ENCODE data around the gene SYNE3.

Gene SYNE3, protein sequence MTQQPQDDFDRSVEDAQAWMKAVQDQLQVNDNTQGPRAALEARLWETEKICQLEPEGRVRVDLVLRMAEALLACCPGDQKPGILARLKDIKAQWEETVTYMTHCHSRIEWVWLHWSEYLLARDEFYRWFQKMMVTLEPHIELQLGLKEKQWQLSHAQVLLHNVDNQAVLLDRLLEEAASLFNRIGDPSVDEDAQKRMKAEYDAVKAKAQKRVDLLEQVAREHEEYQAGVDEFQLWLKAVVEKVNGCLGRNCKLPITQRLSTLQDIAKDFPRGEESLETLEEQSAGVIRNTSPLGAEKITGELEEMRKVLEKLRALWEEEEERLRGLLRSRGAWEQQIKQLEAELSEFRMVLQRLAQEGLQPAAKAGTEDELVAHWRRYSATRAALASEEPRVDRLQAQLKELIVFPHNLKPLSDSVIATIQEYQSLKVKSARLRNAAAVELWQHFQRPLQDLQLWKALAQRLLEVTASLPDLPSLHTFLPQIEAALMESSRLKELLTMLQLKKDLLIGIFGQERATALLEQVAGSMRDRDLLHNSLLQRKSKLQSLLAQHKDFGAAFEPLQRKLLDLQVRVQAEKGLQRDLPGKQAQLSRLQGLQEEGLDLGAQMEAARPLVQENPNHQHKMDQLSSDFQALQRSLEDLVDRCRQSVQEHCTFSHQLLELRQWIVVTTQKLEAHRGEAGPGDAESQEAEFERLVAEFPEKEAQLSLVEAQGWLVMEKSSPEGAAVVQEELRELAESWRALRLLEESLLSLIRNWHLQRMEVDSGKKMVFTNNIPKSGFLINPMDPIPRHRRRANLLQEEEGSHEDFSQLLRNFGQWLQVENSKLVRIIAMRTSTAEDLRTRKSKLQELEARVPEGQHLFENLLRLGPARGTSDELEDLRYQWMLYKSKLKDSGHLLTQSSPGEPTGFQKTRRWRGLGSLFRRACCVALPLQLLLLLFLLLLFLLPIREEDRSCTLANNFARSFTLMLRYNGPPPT

DNA sequence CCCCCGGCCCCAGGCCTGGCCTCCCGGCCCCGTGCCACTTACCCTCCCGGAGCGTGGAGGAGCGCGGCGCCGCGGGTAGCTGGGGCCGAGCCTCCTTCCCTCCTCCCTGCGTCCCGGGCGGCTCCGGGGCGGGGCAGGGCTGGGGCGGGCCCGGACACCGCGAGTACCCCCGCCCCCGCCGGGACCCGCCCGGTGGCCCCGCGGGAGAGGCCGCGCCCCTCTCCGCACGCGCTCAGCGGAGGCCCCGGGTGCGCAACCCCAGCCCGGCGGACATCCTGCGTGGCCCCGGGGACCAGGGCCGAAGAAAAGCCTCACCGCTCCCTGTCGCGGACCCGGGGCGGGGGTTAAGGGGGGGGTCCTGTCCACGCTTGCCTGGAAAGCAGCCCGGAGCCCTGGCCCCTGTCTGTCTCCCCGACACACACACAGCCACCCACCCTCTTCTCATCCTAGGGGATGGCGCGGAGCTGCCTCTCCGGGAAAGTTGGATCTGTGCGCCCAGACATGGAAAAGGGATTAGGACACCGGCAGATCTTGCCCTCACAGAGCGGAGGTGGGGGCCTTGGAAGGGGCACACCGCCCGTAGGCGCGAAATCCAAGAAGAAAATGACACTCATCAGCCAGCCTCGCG lies at the start of gene SYNE3:
TSS of gene SYNE3 (minus strand) at position 97 of the 628 bp plus-strand sequence. CDS start 40,829 bp downstream, outside the sequence.
- DNase-seq = no peak

DNA sequence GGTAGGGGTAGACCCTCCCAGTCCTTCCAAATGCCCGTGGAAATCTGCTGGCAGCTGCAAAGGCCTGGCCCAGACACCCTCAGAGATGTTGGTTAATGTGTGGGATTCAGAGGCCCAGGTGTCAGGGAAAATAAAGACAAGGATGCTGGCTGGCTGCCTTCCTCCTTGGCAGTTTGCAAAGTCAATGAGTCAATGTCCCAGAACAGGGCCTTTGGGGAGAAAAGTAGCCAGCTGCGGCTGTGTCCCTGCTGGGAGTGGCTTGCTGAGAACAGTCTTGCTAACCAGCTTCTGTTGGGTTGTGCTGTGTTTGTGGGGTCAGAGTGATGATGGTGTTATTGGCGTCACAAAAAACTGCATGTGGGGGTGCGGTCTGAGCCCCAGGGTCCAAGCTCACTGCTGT lies 47.6 kb upstream of the SYNE3 start:
- no peak for DNase-seq

DNA sequence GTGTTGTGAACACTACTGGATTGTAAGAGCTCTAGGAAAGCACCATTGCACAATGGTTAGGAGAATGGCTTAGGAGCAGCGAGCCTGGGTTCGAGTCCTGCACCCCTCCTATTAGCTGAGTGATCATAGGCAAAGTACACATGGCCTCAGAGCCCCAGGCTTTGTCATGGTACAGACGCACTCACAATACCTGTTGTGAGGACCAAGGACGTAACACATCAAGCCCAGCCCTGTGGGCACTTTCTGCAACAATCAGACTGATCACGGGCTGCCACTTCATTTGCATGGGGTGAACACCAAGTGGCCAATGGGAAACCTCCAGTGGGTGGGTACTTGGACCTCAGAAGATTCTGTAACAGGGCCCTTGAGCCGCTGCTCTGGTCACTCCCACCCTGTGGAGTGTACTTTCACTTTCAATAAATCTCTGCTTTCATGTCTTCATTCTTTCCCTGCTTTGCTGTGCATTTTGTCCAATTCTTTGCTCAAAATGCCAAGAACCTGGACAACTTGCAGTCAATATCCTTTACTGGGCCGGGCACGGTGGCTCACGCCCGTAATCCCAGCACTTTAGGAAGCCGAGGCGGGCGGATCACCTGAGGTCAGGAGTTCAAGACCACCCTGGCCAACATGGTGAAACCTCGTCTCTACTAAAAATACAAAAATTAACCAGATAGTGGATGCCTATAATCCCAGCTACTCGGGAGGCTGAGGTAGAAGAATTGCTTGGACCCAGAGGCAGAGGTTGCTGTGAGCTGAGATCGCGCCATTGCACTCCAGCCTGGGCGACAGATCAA lies 46.6 kb upstream of the SYNE3 start:
- no peak for DNase-seq

DNA sequence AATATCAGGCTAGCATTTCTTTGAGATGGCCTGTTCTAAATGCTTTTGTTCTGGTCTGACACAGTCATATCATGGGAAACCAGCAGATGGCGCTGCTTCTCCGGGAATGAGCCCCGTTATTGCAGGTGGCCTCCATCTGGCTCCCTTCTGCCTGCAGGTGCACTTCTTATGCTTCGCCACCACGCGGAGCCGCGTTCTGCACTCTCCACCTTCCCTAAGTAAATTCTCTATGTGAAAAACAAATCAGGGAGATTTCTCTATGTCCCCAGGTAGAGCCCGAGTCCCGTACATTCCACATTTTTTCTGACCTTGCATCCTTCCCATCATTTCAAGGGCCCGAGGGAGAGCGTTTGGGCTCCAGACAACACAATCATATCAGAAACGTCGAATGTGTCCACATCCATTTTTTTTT lies 44.6 kb upstream of the SYNE3 start:
- DNase-seq = peak; percentile 99

DNA sequence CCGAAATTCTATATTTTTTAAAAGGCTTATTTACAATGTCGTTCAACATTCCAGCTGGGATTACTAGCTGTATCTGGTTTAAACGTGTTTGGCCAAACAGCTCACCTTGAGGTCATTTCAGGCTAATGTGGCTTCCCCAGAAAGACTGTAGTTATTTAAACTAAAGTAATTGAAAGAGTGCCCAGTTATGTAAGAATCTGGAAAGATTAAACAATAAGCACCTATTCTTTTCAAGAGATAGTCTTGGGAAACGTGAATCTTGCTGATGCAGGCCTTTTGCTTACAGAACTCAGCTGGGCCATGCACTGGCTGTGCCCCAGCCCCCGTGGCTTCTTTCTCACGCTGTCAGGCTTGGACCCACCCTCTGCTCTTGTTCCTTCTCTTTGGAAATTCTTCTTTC lies 42.8 kb upstream of the SYNE3 start:
- no peak for DNase-seq

DNA sequence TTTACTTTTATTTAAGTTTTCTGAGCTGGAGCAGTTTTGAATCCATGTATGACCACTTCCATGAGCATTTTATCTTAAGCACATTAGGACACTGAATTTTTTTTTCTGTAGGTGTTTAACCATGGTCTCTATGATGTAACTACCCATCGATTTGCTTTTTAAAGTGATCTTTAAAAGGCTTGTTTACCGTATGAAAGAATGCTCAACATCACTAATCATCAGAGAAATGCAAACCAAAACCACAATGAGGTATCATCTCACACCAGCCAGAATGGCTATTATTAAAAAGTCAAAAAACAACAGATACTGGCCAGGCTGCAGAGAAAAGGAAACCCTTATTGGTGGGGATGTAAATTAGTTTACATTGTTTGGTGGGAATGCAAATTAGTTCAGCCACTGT lies 41.4 kb upstream of the SYNE3 start:
- DNase-seq = no peak

DNA sequence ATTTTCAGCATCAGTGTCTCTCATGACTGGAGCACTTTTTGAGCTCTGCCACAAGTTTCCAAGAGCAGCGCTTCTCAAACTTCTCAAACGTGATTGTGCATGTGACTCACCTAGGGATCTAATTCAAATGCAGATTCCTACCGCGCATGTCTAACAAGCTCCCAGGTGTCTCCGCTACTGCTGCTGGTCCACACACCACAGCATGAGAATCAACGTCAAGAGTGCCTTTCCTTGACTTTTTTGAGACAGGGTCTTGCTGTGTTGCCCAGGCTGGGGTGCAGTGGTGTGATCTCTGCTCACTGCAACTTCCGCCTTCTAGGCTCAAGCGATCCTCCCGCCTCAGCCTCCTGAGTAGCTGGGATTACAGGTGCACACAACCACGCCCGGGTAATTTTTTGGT lies 40.8 kb upstream of the SYNE3 start:
- DNase-seq = no peak

DNA sequence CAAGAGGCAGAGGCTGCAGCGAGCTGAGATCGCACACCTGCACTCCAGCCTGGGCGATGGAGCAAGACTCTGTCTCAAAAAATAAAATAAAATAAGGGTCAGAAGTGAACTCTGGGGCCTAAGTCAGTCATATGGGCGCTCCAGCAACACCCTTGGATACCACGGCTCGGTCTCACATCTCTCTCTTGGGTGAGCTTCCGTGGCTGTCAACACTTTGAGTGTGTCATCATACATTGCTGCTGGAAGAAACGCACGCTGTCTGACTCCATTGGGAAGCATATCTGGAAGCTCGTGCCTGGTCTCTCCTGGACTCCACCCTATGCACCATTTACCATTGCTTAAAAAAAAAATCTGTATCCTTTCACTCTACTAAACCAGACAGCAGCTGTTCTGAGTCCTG lies 38.6 kb upstream of the SYNE3 start:
- no peak for DNase-seq

DNA sequence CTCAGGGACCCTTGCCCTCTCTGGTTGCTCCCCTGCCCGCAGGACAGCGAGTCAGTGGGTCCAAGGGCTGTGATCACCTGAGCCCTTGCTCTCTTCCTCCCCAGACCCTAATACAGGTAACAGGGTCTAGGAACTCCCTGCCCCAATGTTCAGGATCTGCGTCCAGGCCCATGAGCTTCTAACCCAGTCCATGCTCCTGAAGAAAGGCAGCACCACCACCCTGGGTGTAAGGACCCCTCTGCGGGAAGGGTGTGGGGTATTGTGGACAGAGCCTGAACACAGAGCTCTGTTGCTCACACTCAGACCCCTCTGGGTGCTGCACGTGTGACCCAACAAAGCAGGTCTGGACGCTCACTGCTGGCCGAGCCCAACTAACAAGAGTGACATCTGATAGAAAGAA lies 36.7 kb upstream of the SYNE3 start:
- no peak for DNase-seq

DNA sequence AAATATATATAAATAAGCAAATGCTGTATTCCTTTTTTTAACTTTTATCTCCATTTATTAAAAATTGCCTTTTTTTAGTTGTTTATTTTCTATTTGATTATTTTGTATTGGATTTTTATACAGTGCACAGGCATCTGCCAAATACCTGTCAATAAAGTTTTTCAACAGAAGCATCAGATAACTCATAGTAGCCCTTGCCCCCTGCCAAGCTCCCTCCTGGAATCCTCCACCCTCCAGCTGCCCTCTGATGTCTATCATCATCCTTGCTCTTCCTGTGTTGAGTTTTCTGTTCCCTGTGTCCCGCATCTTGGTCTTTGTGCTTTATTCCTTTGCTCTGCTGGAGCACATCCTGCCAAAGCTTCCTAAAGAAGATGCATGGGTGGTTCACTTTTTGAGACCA lies 35.0 kb upstream of the SYNE3 start:
- no peak for DNase-seq

DNA sequence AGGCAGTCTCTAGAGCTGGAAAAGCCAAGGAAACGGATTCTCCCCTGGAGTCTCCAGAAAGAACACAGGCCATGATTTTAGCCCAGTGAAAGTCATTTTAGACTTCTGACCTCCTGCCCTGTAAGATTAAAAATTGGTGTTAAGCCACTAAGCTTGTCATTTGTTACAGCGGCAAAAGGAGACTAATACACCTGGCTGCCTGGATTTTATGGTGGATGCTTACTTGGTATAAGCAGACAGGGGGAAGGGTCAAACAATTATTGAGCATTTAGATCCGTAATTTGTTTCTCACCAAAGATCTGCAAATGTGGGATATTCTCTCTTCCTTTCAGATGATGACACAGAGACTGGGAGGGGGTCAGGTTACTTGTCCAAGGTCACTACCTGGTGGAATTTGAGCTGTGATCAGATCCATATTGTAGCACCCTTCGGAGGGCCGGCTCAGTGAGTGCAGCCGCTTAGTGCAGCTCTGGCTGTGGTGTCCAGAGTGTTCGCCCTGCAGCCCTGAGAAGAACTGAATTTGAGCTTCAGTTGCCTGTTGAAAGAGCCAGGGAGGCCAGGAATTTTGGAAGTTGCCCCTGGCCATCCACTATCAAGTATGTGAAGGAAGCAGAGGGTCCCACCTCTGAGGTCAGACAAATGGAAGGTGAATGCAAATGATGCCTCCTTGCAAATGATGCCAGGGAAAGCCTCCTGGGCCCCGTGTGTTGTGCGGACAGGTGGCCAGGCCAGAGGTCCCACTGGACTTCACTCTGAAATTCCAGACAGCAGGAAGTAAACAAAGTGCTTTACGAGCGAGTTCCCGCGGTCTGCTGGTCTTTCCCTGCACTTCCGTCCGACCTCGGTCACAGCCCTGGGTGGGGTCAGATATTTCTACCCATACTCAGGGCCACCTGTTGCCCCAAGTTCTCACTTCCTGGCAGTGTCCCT lies 33.5 kb upstream of the SYNE3 start:
- no peak for DNase-seq

DNA sequence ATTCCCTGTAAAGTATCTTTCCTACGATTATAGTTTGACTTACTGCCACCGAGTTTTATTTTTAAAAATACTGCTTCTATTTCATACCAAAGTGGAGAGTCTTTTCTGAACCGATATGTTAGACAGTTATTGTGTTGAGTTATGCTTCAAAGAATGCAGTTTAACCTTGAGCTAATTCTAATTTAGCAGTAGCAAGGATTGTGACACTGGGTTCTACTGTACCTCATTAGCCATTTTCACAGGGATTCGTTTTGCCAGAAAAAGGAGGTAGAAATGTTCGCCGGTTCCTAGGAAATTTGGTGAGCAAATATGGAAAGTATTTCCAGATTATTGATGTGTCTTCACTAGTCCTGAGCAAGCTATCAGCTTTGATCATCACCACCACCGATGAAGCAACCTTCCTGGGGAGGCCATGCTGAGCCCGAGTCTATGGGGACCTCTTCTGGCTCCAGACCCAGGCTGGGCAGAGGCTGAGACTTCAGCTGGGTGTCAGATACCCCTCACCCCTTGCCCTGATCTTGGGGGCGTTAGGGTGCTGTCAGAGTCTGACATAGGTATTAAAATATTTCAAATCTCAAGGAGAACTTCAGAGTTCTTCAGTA lies 32.0 kb upstream of the SYNE3 start:
- no peak for DNase-seq

DNA sequence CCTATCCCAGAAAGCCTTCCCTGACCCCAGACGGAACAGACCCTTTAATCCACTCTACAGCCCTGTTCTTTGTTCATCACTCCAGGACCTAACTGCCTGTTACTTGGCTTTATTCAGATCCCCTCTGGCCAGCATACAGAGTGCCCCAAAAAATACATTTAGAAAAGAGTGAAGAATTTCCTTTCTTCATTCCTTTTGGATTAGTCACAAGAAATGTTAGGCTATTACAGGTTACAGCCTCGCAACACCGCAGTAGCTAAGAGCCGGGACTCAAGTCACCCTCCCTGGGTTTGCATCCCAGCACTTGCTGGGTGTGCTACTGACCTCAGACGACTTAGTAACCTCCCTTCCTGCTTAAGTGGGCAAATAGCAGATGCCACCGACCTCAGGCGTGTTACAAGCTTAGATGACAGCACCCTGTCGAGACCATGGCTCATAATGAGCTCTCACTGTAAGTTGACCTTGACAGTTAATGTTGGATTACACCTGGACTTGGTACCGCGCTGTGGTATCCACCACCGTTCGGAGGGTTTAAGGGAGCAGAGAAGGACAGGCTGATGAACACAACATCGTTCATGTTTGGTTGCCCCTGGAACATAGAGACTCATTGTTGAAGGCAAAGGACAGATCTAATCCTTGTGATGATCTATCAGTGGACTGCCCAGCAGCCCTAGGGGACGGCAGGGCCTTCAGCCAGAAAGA lies 31.3 kb upstream of the SYNE3 start:
- DNase-seq = no peak

DNA sequence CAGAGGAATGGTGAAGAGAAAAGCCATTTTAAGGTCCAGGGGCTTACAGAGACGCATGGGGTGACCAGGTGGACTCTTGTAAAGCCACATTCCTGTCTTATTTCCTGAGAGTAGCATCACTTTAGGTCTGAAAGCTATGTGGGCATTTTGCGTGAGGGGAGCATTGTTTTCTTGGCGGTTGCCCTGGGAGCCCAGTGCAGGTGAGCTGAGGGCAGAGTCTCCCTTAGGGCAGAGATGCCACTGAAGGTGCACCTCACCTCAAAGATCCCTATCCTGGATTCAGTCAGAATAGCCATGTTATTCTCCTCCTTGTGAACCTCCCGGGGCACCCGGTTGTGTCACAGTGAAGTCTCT lies 30.8 kb upstream of the SYNE3 start:
- DNase-seq = no peak

DNA sequence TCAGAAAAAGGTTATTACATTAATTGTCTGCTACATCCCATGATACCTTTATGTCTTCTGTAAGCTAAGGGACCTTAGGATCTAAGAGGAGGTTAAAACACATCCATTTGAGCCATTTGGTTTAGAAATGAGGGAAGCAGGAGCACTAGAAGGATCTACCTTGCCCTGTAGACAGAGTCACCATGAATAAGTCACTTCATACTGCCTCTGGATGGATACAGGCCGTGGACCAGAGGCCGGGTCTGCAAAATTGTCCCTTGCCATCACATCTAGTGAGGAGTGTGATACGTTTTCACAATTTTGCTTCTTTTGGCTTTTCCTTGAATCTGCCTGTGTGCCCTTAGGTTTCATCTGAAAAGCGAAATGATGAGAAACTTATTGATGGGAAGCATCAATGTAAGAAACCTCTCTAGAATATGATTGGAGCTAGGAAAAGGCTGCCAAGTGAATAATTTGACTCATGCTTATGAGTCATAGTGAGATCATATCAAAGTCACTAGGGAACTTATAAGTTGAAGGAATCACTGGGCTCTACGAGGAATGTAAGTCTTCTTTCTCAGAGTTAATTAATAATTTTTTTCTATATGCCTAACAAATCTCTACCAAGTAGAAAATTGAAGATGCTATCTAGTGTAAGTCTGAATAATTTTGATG lies 29.2 kb upstream of the SYNE3 start:
- no peak for DNase-seq

DNA sequence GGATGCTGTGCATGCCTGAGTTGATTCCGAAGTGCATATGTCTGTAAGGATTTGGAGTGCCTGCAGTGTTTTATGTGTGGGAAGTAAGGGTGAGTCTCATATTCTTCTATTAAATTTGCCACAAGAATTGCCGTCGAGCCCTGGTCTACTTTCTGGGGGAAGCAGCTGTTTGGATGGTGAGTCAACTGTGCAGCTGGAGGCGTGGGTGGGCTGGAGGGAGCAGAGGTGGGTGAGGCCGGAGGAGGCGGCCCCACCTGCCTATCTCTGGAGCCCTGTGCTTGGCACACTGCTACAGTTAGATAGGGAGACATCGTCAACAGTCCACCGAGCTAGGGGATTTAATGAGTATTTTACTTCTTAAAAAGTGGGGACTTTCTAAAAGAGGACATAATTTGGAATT lies 28.1 kb upstream of the SYNE3 start:
- no peak for DNase-seq

DNA sequence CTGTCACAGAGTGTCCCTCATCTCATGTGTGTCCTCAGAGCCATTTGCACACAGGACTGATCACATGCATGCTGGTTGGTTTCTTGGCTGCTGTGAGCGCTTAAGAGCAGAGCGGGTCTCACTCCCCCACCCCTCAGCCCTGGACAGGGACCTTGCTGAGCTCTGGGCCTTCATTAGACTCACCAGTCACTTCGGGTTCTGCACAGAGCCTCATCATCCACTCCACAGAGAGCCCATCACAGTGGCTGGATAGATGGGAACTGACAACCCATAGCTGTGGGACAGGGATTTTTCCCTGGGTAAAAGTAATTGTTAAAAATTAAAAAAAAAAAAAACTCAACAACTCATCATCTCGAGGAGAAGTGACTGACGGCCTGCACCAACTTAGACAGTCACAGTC lies 26.6 kb upstream of the SYNE3 start:
- DNase-seq = no peak

DNA sequence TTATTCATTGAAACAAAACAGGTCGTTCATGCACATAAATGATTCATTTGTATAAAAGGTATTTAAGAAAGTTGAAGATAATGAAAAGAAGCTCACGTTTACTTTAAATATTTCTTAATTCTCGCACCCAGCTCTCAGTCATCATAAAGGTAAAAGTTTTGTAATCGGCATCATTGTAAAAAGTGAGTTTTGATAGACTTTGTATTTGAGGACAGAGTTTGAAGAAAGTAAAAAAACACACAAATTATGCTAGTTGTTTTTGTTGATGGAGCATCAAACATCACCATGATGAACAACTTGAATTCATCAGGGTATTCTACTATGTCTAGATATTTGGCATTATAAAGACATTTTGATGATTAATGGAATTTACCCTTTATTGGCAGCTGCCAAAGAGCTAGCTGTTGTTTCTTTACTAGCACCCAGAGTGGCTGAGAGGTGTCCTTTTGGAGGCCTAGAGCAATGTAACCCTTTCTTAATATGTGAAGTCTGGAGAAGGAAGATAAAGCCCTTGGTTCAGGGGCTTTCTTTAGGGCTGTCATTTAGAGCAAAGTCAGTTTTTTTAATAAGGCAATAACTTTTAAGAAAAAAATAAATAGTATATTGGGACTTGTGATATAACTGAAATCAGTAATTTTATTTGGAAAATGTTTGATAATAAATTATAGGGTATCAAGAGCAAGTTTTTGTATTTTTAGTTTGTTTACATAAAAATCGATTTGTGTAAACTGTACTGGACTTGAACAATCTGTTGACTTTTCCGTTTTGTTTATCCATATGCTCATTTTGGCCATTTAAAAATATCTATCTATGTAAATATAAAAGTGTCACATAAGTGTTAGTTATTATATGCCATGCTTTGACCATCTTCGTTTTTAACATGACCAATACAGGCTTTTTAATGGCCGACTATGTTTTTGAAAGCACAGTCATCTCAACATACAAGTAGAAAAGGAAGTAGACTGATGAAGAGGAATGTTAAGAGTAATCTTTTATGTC lies 25.8 kb upstream of the SYNE3 start:
- DNase-seq = no peak

DNA sequence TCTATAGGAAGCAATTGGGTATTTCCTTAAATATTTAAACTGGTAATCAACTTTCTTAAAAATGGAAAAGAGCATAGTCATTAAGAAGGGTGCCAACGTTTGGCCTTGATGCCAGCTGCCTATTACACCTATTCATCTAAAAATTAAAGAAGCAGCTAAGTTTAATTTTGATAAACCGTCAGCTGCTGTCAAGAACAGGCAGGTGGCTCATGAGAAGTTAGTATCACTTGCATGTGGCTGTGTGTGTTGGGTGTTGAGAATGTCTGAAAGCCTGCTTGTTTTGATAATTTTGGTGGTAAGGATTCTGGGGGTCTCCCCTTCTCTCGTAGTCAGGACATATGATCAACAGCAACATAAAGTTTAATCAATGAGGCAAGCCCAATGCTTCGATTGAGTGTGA lies 24.9 kb upstream of the SYNE3 start:
- no peak for DNase-seq

Data from NCI-H1694 treated with DMSO at 0.1 percent for 48 hours (cell line).